Measurements from ENCODE around the gene PIK3IP1.

DNA sequence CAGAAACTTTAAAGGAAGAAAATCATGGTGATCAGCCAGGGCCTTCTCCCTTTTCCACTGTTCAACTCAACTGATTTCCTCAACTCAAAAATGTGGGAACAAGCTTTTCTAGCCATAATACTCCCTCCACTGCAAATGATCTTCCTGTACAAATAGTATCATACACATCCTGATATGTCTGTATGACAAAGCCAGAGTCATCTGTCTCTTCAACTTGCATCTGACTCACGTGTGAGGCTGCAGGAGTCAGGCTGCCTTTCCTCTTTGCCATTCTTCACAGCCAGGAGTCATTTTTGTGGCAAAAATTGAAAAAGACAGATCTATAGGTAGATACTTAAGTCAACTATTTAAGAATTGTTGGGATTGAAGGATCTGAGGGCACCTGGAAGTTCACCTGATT, 40.6 kb upstream of the PIK3IP1 start:
- TF ChIP-seq BDP1 (IDR thresholded peaks at IDR 0.05; ENCODE audit: insufficient read depth, insufficient read length) (no peak), SOX6 (IDR thresholded peaks at IDR 0.05) (no peak), MAFG (tag; conservative IDR thresholded peaks at IDR 0.05) (no peak), TSC22D4 (tag; IDR thresholded peaks at IDR 0.05) (no peak), JUND (IDR thresholded peaks at IDR 0.05; ENCODE audit: borderline replicate concordance, low read depth, low read length) (no peak), JUND (tag; IDR thresholded peaks at IDR 0.05; ENCODE audit: borderline replicate concordance, low read depth, low read length) (no peak), ESRRA (IDR thresholded peaks at IDR 0.05; ENCODE audit: borderline replicate concordance, low read depth) (no peak)
- TF ChIP-seq, protein P1, sequence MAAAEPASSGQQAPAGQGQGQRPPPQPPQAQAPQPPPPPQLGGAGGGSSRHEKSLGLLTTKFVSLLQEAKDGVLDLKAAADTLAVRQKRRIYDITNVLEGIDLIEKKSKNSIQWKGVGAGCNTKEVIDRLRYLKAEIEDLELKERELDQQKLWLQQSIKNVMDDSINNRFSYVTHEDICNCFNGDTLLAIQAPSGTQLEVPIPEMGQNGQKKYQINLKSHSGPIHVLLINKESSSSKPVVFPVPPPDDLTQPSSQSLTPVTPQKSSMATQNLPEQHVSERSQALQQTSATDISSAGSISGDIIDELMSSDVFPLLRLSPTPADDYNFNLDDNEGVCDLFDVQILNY (CRISPR knock-in tag; IDR thresholded peaks at IDR 0.05), result no peak
